Suprapubic skin (tissue), 4 donors: ENCODE results near the gene COPS3.

Experiments
- EP300 ChIP-seq: sonication (generic); formaldehyde crosslinking; IDR thresholded peaks from one replicate; pipeline ENCODE4 v1.6.1; 2017; ENCODE audit warnings: antibody characterized with exemption
- POLR2A ChIP-seq, 2 donors: fragments of 450-650 bp; IDR thresholded peaks; one replicate each; pipeline ENCODE4 v1.6.1; 2017; ENCODE audit warnings: antibody characterized with exemption in 2 of 2, mild to moderate bottlenecking in 2 of 2, moderate library complexity in 2 of 2
- POLR2AphosphoS5 ChIP-seq, 3 donors: sonication (generic); formaldehyde crosslinking; IDR thresholded peaks; one replicate each; pipeline ENCODE4 v1.6.1; 2017; ENCODE audit warnings: antibody characterized with exemption in 3 of 3
- TF ChIP-seq, protein P1 (sequence below), 2 donors: fragments of 200-600 bp in 1 of 2; fragments of 450-650 bp in 1 of 2; sonication (generic) in 1 of 2; IDR thresholded peaks; one replicate each; pipeline ENCODE4 v1.5.1; 2016 to 2019; ENCODE audit warnings: antibody characterized with exemption in 2 of 2, mild to moderate bottlenecking in 1 of 2, moderate library complexity in 1 of 2

DNA sequence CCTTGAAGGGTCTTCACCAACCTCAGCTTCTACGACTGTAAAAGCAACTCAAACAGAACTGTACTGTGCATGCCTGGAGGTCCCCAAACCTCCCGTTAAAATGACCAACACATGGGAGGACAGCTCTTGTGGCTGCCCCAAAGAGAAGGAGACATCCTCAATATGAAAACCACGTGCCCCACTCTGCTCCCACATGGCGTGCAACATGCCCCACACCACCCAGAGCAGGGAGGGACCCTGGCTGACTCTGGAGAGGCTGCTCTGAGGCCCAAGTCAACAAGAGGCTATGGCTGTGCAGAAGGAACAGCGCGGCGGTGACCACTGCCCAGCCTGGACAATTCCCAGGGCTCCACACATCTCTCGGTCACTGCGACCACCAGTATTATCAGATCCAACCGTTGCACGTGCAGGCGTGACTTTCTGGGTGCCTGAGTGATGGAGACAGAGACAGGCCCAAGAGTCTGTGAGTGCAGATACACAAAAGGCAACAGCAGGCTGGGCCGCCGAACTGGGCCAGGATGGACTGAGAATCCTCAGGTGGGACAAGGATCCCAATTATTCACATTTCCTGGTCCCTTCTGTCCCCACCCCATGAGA lies 76.3 kb downstream of the COPS3 start:
- TF ChIP-seq, protein P1, sequence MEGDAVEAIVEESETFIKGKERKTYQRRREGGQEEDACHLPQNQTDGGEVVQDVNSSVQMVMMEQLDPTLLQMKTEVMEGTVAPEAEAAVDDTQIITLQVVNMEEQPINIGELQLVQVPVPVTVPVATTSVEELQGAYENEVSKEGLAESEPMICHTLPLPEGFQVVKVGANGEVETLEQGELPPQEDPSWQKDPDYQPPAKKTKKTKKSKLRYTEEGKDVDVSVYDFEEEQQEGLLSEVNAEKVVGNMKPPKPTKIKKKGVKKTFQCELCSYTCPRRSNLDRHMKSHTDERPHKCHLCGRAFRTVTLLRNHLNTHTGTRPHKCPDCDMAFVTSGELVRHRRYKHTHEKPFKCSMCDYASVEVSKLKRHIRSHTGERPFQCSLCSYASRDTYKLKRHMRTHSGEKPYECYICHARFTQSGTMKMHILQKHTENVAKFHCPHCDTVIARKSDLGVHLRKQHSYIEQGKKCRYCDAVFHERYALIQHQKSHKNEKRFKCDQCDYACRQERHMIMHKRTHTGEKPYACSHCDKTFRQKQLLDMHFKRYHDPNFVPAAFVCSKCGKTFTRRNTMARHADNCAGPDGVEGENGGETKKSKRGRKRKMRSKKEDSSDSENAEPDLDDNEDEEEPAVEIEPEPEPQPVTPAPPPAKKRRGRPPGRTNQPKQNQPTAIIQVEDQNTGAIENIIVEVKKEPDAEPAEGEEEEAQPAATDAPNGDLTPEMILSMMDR (IDR thresholded peaks at IDR 0.05), result no peak
- TF ChIP-seq POLR2A (IDR thresholded peaks at IDR 0.05), result no peak
- no peak for TF ChIP-seq POLR2AphosphoS5 (IDR thresholded peaks at IDR 0.05)
- no peak for TF ChIP-seq EP300
